Stimulated activated CD8-positive, alpha-beta memory T cell treated with anti-CD3 and anti-CD28 coated beads, Interleukin-12 subunit alpha, Interleukin-12 subunit beta, amount 100 ng/mL, for 1 hour (primary cell): ENCODE measurements around the gene CDH4.
"Not testable (repeated sequence)": the region's sequence is repeated elsewhere in the genome, so short reads cannot be mapped to it uniquely, and the experiment has no call there.

Experiments
- DNase-seq: peaks from one replicate; pipeline ENCODE4 v3.0.0-alpha.2; 2020; ENCODE audit warnings: low read depth

The CDH4 gene

DNA sequence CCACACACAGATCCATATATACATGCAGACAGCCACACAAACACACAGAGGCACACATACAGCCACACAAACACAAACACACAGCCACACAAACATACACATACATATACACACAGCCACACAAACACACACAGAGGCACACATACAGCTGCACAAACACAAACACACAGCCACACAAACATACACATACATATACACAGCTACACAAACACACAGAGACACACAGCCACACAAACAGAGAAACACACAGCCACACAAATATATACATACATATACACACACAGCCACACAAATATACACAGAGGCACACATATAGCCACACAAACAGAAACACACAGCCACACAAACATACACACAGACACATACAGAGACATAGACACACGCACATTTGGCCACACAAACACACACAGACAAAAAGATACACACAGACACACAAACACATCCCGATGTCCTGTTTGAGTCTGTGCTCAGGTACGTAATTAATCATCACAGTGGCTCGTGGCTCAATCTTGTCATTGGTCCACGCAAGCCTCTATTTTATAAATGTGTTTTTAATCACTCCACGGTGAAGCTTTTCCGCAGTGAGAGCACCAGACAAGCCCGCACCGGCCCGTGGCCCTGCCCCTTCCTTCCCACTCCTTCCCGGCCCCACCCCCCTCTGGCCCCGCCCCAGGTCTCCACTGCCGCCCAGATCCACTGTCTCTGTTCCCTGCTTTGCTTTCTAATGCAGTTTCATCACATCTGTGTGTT, 135.3 kb downstream of the CDH4 start:
- no peak for DNase-seq

DNA sequence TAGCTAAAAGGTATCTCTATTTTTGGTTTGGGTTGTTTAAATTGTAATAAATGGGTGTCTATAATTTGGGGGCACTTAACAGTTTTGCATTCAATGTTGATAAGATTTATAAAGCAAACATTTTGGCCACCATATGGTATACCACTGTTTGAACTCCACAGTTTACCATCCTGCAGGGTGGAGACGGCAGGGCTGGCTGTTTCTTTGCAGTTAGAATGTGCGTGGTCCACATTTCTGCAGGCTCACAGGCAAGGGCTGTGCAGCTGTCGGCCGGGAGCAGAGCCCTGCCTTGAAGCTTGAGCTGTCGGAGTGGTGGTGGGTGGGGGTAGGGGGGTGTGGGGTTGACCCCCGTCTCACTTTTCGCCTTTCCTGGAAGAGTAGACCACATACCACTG, 135.9 kb downstream of the CDH4 start:
- no peak for DNase-seq

DNA sequence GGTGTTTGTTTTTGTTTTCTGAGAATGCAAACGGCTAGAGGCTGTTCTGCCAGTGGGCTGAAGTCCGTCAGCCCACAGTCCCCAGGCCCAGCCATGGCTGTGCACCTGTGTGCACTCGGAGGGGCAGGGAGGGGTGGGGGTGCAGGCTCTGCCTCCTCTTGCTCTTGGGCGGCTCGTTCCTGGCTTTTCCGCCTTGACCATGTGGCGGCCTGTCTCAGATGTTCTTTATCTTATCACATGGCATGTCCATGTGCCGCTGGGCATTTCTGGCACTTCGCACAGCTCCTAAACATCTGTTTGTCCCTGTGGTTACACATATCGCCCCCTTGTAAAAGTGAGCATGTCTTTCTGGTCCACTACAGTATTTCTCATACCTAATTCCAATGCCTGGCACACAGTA, 137.0 kb downstream of the CDH4 start:
- DNase-seq, result no peak

DNA sequence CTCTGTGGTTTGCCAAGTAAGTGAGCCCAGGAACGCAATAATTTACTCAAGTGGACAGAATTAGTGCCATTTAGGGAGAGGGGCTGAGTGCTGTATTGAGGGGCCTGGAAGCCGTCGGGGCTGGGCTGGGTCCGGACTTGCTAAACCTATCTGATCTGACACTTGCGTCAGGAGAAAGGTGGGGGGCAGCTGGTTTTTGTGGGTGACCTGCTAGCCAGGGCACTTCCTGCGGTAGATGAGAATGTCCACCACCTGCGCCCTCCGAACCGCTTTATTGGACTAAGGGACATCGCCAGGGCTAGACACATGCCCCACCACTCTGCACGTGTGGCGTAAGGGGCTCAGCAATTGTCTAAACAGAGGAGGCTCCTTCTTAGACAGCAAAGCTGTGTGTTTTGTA, 139.1 kb downstream of the CDH4 start:
- no peak for DNase-seq

DNA sequence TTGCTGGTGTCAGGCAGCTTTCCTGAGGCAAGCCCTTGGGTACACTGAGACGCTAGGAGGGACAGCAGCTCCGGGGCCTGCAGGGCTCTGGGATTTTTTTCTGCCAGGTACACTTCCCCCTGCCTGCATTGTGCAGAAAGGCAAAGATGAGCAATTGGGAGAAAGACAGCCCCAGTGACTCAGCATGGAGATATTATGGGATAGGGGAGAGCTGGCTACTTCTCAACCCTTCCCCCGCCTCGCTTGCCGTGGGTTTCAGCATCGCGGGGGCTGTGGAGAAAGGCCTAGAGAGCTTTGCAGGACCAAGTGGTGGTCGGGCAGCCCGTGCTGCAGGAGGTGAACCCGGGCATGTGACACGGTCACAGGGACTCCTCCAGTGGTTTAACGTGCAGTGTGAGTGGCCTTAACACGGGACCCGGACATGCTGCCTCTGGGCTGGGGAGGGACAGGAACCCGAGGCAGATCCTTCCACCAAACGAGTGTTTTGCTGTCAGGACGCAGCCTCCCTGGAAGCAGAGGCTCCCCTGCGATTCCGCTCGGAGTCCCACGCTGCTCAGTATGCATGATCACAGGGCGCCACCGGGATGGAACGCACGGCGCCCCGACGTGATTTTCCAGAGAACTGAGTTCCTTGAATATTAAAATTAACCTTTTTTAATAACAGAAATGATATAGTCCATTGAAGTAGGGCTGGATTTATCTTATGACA, 139.9 kb downstream of the CDH4 start:
- DNase-seq, result no peak

DNA sequence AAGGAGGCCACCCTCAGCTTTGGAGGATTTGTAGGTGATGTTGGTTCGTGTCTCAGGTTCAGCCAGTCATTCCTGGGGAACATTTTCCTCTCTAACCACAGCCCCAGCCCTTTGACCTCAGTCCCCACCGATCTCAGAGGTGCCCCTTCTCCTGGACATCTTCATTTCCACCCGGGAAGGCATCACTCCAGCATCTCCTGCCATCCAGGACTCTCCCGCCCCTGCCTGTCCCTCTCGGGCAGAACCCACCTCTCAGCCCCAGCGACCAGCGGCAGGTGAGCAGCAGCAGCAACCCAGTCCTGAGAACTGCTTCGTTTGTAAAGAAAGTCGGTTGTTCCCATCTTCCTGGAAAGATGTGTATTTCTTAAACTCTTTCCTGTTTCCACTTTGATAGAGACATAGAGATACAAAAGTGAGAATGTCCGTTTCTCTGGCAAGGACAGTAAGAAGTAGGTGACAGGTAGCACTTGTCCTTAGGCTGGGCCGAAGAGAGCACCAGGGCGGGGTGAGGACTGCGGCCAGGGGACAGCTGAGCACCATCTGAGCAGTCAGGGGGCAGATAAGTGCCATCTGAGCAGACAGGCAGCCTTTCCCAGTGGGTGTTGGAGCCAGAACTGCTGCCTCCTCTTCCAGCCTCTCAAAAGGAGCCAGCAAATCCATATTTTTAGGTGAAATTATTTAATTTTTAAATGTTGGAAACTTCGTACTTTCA, 142.2 kb downstream of the CDH4 start:
- no peak for DNase-seq

DNA sequence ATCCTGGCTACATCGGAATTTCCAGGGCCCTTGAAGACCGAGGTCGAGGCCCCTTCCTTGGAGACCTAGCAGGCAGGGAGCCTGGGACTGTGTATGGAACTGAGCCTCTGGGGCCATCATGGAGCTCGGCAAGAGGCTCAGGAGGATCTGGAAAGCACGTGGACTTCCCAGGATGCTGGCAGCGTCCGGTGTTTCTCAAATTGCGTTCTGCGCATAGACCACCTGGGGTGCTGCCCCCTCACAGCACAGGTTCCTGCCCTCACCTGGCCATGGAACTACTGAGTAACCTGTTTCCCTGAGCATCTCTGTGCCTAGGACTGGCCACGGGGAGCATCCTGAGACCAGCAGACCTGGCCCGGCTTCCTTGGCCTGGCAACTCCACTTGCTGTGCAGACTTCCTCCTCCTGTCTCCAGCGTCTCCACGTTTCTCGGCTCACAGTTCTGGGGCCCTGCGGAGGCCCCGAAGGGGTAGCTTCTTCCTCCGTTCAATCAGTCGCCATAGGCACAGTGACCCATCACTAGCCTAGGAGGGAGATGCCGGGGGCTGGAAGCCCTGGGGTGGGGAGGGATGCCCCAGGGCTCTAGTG, 144.3 kb downstream of the CDH4 start:
- no peak for DNase-seq

DNA sequence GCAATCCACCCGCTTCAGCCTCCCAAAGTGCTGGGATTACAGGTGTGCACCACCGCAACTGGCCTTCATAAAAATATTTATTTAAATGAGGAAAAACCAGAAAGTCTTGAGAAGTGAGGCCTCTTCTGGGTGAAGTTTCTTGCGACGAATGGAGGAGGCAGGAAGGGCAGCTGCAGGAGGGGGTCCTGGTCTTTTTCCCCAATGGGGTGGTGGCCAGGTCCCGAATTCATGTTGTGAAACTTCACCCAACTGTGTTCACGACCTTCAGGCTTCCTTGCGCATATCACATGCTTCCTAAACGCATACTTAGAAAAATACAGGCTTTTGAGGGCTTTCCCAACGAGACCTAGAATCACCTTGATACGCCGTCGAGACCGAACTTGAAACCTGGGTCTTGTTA, 145.1 kb downstream of the CDH4 start:
- no peak for DNase-seq

DNA sequence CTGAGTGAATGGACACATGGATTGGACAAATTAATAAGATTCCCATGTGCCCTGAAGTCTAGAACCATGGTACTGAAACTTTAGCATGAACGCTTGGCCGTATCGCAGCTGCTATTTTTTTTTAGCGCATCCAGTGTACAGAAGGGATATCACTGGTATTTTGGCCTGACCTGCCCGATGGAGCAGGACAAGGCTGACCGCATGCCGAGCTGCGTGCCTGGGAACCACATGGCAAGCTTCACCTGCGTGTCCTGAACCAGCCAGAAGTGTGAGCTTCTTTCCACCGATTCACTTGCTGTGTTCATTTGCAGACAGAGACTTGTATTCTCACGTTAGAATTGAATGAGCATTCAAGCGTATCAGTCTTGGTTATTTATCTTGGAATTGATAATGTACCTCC, 145.7 kb downstream of the CDH4 start:
- no peak for DNase-seq

DNA sequence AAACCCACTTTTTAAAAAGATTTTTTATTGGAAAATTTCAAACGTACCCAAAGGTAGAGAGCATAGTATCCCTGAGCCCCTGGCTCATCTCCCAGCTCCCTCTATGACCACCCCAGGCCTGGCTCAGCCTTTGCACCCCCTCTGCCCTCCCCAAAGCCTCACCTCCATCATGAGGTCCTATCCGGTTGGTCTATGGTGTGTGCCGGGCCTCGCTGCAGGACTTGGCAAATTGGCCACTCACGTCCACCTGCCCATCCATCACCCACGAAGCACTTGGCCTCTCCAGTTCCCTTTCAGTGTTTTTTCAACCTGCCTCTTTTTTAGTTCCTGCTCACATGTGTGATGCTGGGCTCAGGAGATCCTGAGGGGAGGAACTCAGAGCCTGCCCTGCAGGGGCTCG, 147.4 kb downstream of the CDH4 start:
- no peak for DNase-seq

DNA sequence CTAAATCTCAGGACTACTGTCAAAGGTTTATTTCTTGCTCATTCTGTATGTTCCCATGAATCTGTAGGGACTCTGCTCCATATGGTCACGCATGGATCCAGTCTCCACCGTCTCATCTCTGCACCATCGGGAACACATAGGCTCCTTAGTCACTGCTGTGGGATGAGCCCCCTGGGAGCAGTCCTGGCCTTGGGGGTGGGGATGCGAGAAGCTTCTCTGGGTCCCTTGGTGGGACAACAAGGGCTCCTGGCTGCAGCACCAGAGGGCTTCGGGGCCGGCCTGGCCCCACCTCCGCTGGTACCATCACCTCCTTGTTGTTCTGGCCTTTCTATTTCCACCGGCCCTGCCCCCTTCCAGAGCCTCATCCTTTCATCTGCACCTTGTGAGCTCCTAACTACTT, 148.4 kb downstream of the CDH4 start:
- no peak for DNase-seq

DNA sequence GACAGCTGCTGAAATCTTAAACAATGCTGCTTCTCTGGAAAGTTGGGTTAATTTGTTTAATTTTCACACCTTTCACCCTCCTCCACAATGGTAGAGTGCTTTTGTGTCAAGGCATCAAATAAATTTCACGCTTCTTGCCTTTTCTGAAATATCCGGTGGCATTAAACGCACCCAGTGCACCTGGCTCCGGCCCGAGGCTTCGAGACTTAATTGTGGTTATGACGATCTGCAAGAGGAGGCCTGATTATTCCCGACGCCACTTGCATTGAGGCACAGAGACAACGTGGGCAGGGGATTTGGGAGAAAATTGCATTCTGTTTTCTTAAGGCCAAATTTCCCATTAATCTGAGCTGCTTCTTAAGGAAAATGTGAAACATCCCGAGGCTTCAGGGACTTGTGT, 152.2 kb downstream of the CDH4 start:
- no peak for DNase-seq

DNA sequence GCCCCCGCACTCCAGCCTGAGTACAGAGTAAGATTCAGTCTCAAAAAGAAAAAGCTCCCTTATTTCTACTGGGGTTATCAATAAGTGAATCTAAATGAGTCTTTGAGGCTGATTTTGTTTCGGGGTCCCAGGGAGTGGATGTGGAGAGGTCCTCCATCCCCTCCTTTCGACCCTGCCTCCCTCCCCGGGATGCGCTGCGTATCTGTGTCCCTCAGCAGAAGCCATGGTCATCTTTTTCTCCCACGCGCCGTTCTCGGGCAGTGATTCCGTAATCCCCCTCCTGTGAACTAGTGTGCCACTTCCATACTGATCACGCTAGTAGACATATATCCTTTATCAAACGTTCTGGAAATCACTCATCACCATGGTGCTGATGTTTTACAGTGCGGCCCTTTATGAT, 152.9 kb downstream of the CDH4 start:
- no peak for DNase-seq

DNA sequence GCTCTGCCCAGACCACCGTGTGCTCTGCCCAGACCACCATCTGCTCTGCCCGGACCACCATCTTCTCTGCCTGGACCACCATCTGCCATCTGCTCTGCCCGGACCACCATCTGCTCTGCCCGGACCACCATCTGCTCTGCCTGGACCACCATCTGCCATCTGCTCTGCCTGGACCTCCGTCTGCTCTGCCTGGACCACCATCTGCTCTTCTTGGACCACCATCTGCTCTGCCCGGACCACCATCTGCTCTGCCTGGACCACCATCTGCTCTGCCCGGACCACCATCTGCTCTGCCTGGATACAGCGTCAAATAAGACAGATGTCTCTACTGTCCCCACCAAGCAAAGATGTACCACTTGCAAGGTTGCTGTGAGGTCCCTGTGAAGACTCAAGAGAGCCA, 154.7 kb downstream of the CDH4 start:
- not testable (repeated sequence) for DNase-seq

DNA sequence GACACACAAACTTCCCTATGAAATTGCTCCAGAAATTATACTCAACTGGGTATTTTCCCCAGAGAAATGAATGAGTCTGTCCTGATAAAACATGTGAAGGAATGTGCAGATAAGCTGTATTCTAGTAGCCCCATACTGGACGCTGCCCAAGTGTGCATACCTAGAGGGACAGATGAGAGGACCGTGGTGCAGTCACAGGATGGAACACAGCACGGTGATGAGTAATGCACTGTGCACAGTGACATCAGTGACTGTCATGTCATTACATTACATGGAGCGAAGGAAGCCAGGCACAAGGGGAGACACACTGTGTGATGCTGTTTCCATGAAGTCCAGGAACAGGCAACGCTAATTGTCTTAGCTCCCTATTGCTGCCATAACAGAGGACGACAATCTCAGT, 155.5 kb downstream of the CDH4 start:
- no peak for DNase-seq

DNA sequence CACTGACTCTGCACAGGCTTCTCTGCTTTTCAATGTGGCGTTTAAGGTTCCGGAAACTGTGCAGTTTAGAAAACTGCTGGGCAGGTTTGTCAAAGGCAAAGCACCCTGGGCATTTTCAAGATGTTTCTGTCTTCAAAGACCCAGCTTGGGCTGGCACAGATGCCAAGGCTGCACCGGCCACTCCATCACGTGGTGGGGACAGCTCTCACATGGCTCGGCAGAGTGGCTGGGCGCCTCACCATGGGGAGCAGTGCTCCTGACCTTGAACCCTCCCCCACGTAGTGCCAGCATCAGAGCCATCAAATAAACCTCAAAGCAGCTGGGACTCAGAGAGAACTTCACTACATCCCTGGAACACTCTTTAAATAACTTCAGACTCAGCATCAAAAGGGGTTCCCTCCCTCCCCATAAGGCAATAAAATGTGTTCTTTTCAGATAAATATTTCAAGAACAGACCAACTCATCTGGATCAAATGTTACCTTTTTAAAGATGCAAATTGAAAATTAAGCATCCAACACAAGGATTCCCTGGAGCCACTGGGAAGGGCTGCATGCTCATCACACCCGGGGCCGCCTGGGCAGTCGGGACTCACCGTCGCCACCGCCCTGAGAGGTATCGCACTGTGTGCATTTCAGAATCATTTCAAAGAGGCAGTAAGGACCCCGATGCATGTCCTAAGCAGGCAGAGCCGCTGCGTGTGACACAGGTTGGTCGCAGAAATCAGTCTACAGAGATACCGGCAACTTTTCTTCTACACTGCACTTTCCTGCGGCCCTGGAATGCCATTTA, 157.1 kb downstream of the CDH4 start:
- DNase-seq, result no peak

DNA sequence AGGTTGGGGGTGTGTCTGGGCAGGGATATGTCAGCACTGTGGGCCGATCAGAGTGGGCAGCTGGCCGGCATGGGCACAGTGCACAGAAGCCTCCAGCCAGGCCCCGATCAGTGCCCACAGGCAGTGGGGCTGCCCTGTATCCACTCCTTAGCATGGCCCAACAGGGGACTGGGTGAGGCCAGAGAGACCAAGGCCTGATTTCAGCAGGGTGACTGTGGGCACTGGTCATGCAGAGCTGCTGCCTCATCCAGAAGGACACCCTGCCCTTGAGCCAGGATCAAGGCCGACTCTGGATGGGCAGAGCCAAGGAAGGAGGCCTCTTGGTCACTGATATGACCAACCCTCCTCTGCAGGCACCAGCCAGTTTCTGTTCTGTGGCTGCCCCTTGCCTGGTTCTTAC, 159.7 kb downstream of the CDH4 start:
- no peak for DNase-seq

DNA sequence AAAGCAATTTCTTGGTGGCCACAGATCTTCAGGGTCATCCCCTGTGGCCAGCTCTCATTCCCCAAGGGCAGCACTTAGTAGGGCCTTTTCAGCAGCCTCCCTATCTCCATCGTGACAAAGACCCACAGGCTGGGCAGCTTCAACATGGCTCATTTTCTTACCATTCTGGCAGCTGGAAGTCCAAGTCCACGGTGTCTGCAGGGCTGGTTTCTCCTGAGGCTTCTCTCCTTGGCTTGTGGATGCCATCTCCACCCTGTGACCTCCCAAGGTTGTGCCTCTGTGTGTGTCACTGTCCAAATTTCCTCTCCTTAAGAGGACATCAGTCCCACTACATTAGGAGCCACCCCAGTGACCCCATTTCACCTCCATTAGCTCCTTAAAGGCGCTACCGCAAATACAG, 161.7 kb downstream of the CDH4 start:
- no peak for DNase-seq

DNA sequence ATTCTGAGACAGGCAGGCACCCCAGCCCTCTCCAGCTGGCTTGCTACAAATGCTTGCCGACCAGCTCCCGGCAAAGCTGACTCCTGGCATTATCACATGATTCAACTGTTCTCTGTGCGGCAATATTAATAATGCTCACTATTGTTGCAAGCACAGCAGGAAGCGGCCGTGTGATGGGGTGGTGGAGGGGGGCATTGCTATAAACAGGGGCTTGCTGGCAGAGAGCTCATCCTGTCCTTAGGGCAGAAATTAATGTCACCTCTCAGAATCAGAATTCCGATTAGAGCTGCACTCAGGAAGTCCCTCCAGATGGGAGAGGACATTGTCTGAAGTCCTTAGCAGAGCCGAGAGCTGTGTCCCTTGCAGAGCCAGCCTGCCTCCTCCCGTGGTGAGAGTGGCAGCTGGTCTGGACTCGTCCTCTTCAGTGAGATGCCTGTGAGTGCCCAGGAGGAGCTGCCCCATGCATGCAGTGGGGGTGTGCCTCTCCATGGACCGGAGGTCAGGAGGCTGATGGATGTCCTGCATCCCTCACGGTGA, 162.5 kb downstream of the CDH4 start:
- no peak for DNase-seq

DNA sequence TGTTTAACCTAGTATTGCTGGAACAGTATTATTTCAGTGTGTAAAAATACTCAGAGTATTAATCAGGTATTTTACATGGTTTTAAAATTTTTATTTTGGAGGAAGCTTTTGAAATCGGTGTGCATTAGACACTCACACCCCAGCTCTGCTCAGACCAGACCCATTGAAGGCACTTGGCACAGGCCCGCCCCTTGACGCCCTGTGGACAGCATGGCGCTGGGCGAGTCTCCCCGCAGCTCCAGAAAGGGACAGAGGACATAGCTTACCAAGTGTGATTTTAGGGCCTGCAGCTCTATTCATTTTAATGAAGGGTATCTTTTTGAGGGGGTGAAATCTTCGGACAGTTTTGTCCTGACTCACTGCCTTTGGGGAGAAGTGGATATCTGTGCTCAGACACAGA, 164.5 kb downstream of the CDH4 start:
- DNase-seq, result no peak

DNA sequence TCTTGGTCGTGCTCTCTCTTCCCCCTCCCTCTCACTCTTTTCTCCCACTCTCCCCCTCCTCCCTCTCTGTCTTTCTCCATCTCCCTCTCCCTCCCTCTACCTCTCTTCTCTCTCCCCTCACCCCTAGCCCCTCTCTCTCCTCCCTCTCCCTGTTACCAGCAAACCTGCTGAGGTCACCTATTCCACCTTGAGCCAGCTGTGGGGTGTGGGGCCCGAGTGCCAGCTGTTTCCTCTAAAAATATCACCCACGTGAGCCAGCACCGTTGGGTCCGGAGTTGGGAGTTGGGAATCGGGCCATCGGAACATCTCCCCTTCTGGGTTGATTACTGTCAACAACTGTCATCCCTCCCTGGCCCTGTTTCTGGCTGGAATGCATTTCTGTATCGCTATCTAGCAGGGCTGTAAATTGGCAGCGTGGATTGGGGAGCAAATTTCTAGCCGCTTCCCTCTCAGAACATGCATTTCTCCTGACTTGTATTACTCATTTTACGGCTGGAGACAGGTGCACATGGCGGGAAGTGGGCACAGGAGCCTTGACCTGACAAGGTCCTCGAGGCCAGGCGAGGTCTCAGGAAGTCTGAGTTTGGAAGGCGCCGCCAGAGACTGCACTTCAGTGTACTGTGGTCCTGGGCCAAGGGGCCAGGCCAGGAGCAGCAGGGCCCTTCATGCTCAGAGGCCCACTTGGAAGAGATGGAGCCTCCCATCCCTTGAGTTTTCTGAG, 165.3 kb downstream of the CDH4 start:
- no peak for DNase-seq
